Lung (tissue), 12 donors: ENCODE measurements around the gene PLEKHS1. TPM values are rescaled to one million over a fixed set of nuclear protein-coding genes. Genes with fewer than 3 reads are reported as not detected.

Source experiments
- ATAC-seq: fragments of 200-7000 bp; cut with Tn5 transposase; one replicate; pipeline ENCODE4 v1.9.1; 2020; ENCODE audit warnings: moderate number of reproducible peaks; ENCODE audit not compliant: insufficient read depth, low FRiP score
- DNase-seq, 3 donors: peaks; one replicate each; pipeline ENCODE4 v3.0.0-alpha.2; 2013 to 2017
- H3K27ac ChIP-seq, 2 donors: one replicate each; pipeline ENCODE4 v1.5.1; 2013; ENCODE audit warnings: mild to moderate bottlenecking in 2 of 2, moderate library complexity in 2 of 2, control low read depth in 1 of 2, inconsistent platforms in 1 of 2, low read depth in 1 of 2, low read length in 1 of 2
- H3K27me3 ChIP-seq, 3 donors: one replicate each; pipeline ENCODE4 v1.5.1; 2013; ENCODE audit warnings: low read length in 2 of 3; ENCODE audit not compliant: control insufficient read depth in 3 of 3, insufficient read depth in 3 of 3
- H3K36me3 ChIP-seq, 4 donors: one replicate each; pipeline ENCODE4 v1.5.1; 2013; ENCODE audit warnings: low read length in 4 of 4, mild to moderate bottlenecking in 1 of 4, moderate library complexity in 1 of 4; ENCODE audit not compliant: control insufficient read depth in 4 of 4, insufficient read depth in 4 of 4
- H3K4me1 ChIP-seq, 5 donors: one replicate each; pipeline ENCODE4 v1.5.1; 2013; ENCODE audit warnings: low read length in 5 of 5, mild to moderate bottlenecking in 2 of 5, moderate library complexity in 1 of 5; ENCODE audit not compliant: control insufficient read depth in 5 of 5, insufficient read depth in 5 of 5
- H3K4me3 ChIP-seq: one replicate; pipeline ENCODE4 v1.5.1; 2013; ENCODE audit warnings: mild to moderate bottlenecking, control low read depth, moderate library complexity
- H3K9ac ChIP-seq, 2 donors: one replicate each; pipeline ENCODE4 v1.5.1; 2013; ENCODE audit warnings: low read length in 2 of 2, control low read depth in 1 of 2; ENCODE audit not compliant: insufficient read depth in 1 of 2
- H3K9me3 ChIP-seq, 4 donors: one replicate each; pipeline ENCODE4 v1.5.1; 2013; ENCODE audit warnings: low read length in 3 of 4, mild to moderate bottlenecking in 1 of 4, moderate library complexity in 1 of 4; ENCODE audit not compliant: control insufficient read depth in 4 of 4, insufficient read depth in 3 of 4
- CTCF ChIP-seq: IDR thresholded peaks from 2 replicates; pipeline ENCODE4 v1.5.1; 2012; ENCODE audit warnings: mild to moderate bottlenecking; ENCODE audit errors: control extremely low read depth, extremely low read depth
- WGBS, 2 donors: extraction: QIAGEN DNeasy Blood & Tissue Kit; methylation state at CpG; one replicate each; pipeline ENCODE4 v1.1.7; 2013; 5-methylcytosine and 5-hydroxymethylcytosine counted together
- polyA plus RNA-seq, 2 donors: library from polyadenylated mRNA; stranded (reverse); fragments of 200-250 nt; gene quantifications; one replicate each; pipeline ENCODE4 v1.2.1, GENCODE V29; 2013
- total RNA-seq, 2 donors: library from RNA; depleted of rRNA in 1 of 2; stranded (reverse); fragments of >200 nt in 1 of 2; gene quantifications; one replicate each; pipeline ENCODE4 v1.2.1, GENCODE V29; 2014 to 2021
- donor health status: control.
- donor health status: control.
- donor health status: Bipolar disorder and iron deficiency.
- donor health status: healthy.
- donor health status: DM: yes; HTN: yes; CAD: no.

Gene PLEKHS1
- total and polyA plus RNA-seq, 4 donors = 4.2 to 21.9 (median 10.4) TPM

- ATAC-seq = no peak
- Histone ChIP-seq H3K9ac (no peak overlapping the region), H3K4me1 (no peaks in the 10 kb centered on the region), H3K9me3 (no peaks in the 10 kb centered on the region), H3K4me3 (no peak overlapping the region), H3K36me3 (peaks cover 14 to 30% (median 26%) of the 10 kb centered on the region in 4 donors), H3K27ac (no peak overlapping the region), H3K27me3 (no peaks in the 10 kb centered on the region)
- no peak for TF ChIP-seq CTCF
- no peak for DNase-seq
- WGBS, 2 donors = 88 to 89% methylated on average over 8 of the region's 8 CpGs
These were observed 31.1 kb upstream of the PLEKHS1 start for GRCh38 chr10:113720386-113720785.

- no peak overlapping the region for H3K4me3 ChIP-seq
- TF ChIP-seq CTCF = no peak
- H3K9ac ChIP-seq = no peak overlapping the region
- DNase-seq (peak in 1 of 3 donors; percentile 46), ATAC-seq (no peak)
- H3K27me3 ChIP-seq = no peaks in the 10 kb centered on the region
- peaks cover 0 to 4% (median 1%) of the 10 kb centered on the region in 4 donors for H3K9me3 ChIP-seq
- 89 to 91% methylated on average over 9 of the region's 9 CpGs for WGBS, 2 donors
- H3K36me3 ChIP-seq = peaks cover 5 to 21% (median 18%) of the 10 kb centered on the region in 4 donors
- H3K4me1 ChIP-seq = peaks cover 0 to 14% (median 4%) of the 10 kb centered on the region in 5 donors
- H3K27ac ChIP-seq = no peak overlapping the region
These were observed 19.2 kb upstream of the PLEKHS1 start for GRCh38 chr10:113732160-113732881.

GRCh38 chr10:113732966-113733365 lies 18.5 kb upstream of the PLEKHS1 start:
- DNase-seq (no peak), ATAC-seq (no peak)
- no peak overlapping the region for H3K9ac ChIP-seq
- peaks cover 5 to 21% (median 17%) of the 10 kb centered on the region in 4 donors for H3K36me3 ChIP-seq
- TF ChIP-seq CTCF = no peak
- peaks cover 0 to 14% (median 4%) of the 10 kb centered on the region in 5 donors for H3K4me1 ChIP-seq
- peaks cover 0 to 4% (median 1%) of the 10 kb centered on the region in 4 donors for H3K9me3 ChIP-seq
- no peak overlapping the region for H3K4me3 ChIP-seq
- 79 to 83% methylated on average over 4 of the region's 4 CpGs for WGBS, 2 donors
- no peaks in the 10 kb centered on the region for H3K27me3 ChIP-seq
- H3K27ac ChIP-seq = no peak overlapping the region
